Measurements from ENCODE around the gene RBM15.

RBM15 gene

GRCh38 chr1:110375490-110375889 lies 36.3 kb downstream of the RBM15 start:
- Histone ChIP-seq H3K4me3 (ENCODE audit: severe bottlenecking) (no peak overlapping the region), H3K4me1 (ENCODE audit: insufficient read depth, poor library complexity, severe bottlenecking) (peaks cover 6% of the 10 kb centered on the region), H3K36me3 (ENCODE audit: low read depth) (peaks cover 59% of the 10 kb centered on the region), H3K27me3 (ENCODE audit: insufficient read depth, poor library complexity, severe bottlenecking) (no peaks in the 10 kb centered on the region), H3K27ac (ENCODE audit: poor library complexity, severe bottlenecking) (no peak overlapping the region), H3K9me3 (ENCODE audit: severe bottlenecking) (no peaks in the 10 kb centered on the region)
- no peak for ATAC-seq (ENCODE audit: low read depth)
- no peak for DNase-seq (ENCODE audit: low spot score)
- no peak for TF ChIP-seq CTCF (IDR thresholded peaks at IDR 0.05; ENCODE audit: poor library complexity, severe bottlenecking)

DNA sequence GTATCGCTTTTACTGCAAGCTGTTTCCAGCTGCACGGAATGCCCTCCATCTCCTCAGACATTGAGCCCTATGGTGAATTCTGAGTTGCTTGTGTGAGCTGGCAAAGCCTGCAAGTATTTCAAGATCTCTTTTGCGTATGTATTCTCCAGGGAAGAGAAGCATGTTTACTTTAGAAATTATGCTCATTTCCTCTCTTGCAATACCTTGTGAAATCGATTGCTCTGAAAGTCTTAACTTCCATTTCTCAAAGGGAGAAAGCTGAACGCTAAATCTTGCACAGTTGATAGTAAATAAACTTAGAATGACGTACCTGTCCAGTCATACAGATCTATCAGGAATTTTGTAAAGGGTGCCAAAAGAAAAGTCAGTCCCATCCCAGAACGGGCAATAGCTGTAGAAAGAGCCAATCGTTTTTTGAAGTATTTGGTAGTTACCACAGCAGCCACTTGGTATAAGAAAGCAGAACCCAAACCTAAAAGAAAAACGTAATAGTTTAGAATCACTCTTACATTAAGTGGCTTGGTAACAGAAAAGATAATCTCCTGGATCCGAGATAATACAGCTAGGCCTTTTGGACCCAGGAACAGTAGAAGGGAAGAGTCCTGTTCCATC lies 41.6 kb downstream of the RBM15 start:
- H3K4me3 ChIP-seq (ENCODE audit: severe bottlenecking), result no peak overlapping the region
- TF ChIP-seq CTCF (IDR thresholded peaks at IDR 0.05; ENCODE audit: poor library complexity, severe bottlenecking), result no peak
- ATAC-seq (ENCODE audit: low read depth) (no peak), DNase-seq (ENCODE audit: low spot score) (no peak)
- H3K27me3 ChIP-seq (ENCODE audit: insufficient read depth, poor library complexity, severe bottlenecking), result no peaks in the 10 kb centered on the region
- peaks cover 27% of the 10 kb centered on the region for H3K36me3 ChIP-seq (ENCODE audit: low read depth)
- no peak overlapping the region for H3K27ac ChIP-seq (ENCODE audit: poor library complexity, severe bottlenecking)
- no peaks in the 10 kb centered on the region for H3K4me1 ChIP-seq (ENCODE audit: insufficient read depth, poor library complexity, severe bottlenecking)
- H3K9me3 ChIP-seq (ENCODE audit: severe bottlenecking), result no peaks in the 10 kb centered on the region

DNA sequence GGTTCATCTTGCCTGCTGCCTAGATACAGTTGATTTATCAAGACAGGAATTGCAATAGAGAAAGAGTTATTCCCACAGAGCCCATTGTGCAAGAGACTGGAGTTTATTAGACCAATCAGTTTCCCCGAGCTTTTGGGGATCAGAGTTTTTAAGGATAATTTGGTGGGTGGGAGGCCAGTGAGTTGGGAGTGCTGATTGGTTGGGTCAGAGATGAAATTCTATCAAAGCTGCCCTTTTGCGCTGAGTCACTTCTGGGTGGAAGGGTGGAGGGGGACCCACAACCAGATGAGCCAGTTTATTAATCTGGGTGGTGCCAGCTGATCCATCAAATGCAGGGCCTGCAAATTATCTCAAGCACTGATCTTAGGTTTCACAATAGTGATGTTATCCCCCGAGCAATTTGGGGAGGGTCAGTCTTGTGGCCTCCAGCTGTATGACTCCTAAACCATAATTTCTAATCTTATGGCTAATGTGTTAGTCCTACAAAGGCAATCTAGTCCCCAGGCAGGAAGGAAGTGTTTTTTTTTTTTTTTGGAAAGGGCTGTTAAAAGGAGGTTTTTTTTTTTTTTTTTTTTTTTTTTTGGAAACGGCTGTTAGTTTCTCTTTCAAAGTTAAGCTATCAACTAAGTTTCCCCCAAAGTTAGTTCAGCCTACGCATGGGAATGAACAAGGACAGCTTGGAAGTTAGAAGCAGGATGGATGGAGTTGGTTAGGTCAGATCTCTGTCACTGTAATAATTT lies 44.2 kb downstream of the RBM15 start:
- Histone ChIP-seq H3K27me3 (ENCODE audit: insufficient read depth, poor library complexity, severe bottlenecking) (no peaks in the 10 kb centered on the region), H3K4me1 (ENCODE audit: insufficient read depth, poor library complexity, severe bottlenecking) (no peaks in the 10 kb centered on the region), H3K36me3 (ENCODE audit: low read depth) (peaks cover 11% of the 10 kb centered on the region), H3K4me3 (ENCODE audit: severe bottlenecking) (no peak overlapping the region), H3K9me3 (ENCODE audit: severe bottlenecking) (no peaks in the 10 kb centered on the region), H3K27ac (ENCODE audit: poor library complexity, severe bottlenecking) (no peak overlapping the region)
- TF ChIP-seq CTCF (IDR thresholded peaks at IDR 0.05; ENCODE audit: poor library complexity, severe bottlenecking), result no peak
- no peak for ATAC-seq (ENCODE audit: low read depth)
- DNase-seq (ENCODE audit: low spot score), result no peak

GRCh38 chr1:110384581-110385321 lies 45.6 kb downstream of the RBM15 start:
- no peak overlapping the region for H3K27ac ChIP-seq (ENCODE audit: poor library complexity, severe bottlenecking)

More at GRCh38 chr1:110384581-110385321, 45.6 kb downstream of the RBM15 start:
- no peaks in the 10 kb centered on the region for H3K27me3 ChIP-seq (ENCODE audit: insufficient read depth, poor library complexity, severe bottlenecking)
- no peak overlapping the region for H3K4me3 ChIP-seq (ENCODE audit: severe bottlenecking)
- peaks cover 3% of the 10 kb centered on the region; the same call in 1 of the 2 replicates for H3K36me3 ChIP-seq (ENCODE audit: low read depth)
- DNase-seq (ENCODE audit: low spot score) (no peak), ATAC-seq (ENCODE audit: low read depth) (no peak)
- H3K4me1 ChIP-seq (ENCODE audit: insufficient read depth, poor library complexity, severe bottlenecking), result peaks cover 2% of the 10 kb centered on the region
- TF ChIP-seq CTCF (IDR thresholded peaks at IDR 0.05; ENCODE audit: poor library complexity, severe bottlenecking), result no peak
- H3K9me3 ChIP-seq (ENCODE audit: severe bottlenecking), result no peaks in the 10 kb centered on the region
